Measurements from ENCODE around the gene SORBS1.

The SORBS1 gene

GRCh38 chr10:95457319-95457886, 103.8 kb downstream of the SORBS1 start:
- DNase-seq, result no peak

GRCh38 chr10:95456516-95456915, 104.7 kb downstream of the SORBS1 start:
- DNase-seq, result peak; percentile 20

GRCh38 chr10:95454940-95455339, 106.2 kb downstream of the SORBS1 start:
- DNase-seq, result no peak

- DNase-seq, result no peak
Observed at GRCh38 chr10:95454356-95454755, 106.8 kb downstream of the SORBS1 start.

- DNase-seq, result no peak
Observed at GRCh38 chr10:95451568-95452524, 109.3 kb downstream of the SORBS1 start.

GRCh38 chr10:95451150-95451549, 110.0 kb downstream of the SORBS1 start:
- no peak for DNase-seq

- DNase-seq, result no peak
Observed at GRCh38 chr10:95450188-95450587, 111.0 kb downstream of the SORBS1 start.

GRCh38 chr10:95447685-95448084, 113.5 kb downstream of the SORBS1 start:
- DNase-seq, result peak; percentile 29

GRCh38 chr10:95445837-95446486, 115.2 kb downstream of the SORBS1 start:
- DNase-seq, result peak; percentile 90

GRCh38 chr10:95445223-95445836, 115.8 kb downstream of the SORBS1 start:
- no peak for DNase-seq

GRCh38 chr10:95444792-95445191, 116.4 kb downstream of the SORBS1 start:
- DNase-seq, result no peak

- DNase-seq, result no peak
Observed at GRCh38 chr10:95443636-95444035, 117.5 kb downstream of the SORBS1 start.

- no peak for DNase-seq
Observed at GRCh38 chr10:95442341-95442740, 118.8 kb downstream of the SORBS1 start.

- no peak for DNase-seq
Observed at GRCh38 chr10:95441547-95441923, 119.6 kb downstream of the SORBS1 start.

GRCh38 chr10:95440756-95441546, 120.2 kb downstream of the SORBS1 start:
- peak; percentile 34 for DNase-seq

- DNase-seq, result no peak
Observed at GRCh38 chr10:95440038-95440725, 121.0 kb downstream of the SORBS1 start.

- DNase-seq, result no peak
Observed at GRCh38 chr10:95438781-95439180, 122.4 kb downstream of the SORBS1 start.

GRCh38 chr10:95437669-95438068, 123.5 kb downstream of the SORBS1 start:
- DNase-seq, result no peak

GRCh38 chr10:95435548-95436279, 125.5 kb downstream of the SORBS1 start:
- no peak for DNase-seq

- no peak for DNase-seq
Observed at GRCh38 chr10:95434583-95434982, 126.6 kb downstream of the SORBS1 start.

GRCh38 chr10:95431900-95432342, 129.2 kb downstream of the SORBS1 start:
- DNase-seq, result no peak
